H9 (cell line): ENCODE data around the gene ERAL1. TPM values are rescaled to one million over a fixed set of nuclear protein-coding genes. Genes with fewer than 3 reads are reported as not detected.
A peak's percentile ranks its signal among the peaks of the same experiment; 100 is the strongest.

Experiments used
- DNase-seq: peaks from one replicate; pipeline ENCODE4 v3.0.0-alpha.2; 2017
- H2AFZ ChIP-seq: one replicate; pipeline ENCODE4 v1.6.1; 2013; ENCODE audit warnings: mild to moderate bottlenecking, low read length, control low read depth, moderate library complexity
- H2AK5ac ChIP-seq: 2 replicates; pipeline ENCODE4 v1.6.1; 2013; ENCODE audit warnings: low read length, control low read depth, mixed read lengths; ENCODE audit not compliant: insufficient read length
- H2BK120ac ChIP-seq: one replicate; pipeline ENCODE4 v1.6.1; 2013; ENCODE audit warnings: low read depth, mild to moderate bottlenecking, low read length, control low read depth, inconsistent platforms; ENCODE audit not compliant: poor library complexity, severe bottlenecking
- H2BK12ac ChIP-seq: 2 replicates; pipeline ENCODE4 v1.6.1; 2013; ENCODE audit warnings: low read length, control low read depth, mixed read lengths, low read depth; ENCODE audit not compliant: insufficient read length
- H2BK15ac ChIP-seq: 2 replicates; pipeline ENCODE4 v1.6.1; 2013; ENCODE audit warnings: low read depth, low read length, control low read depth
- H2BK20ac ChIP-seq: one replicate; pipeline ENCODE4 v1.6.1; 2013; ENCODE audit warnings: low read depth, mild to moderate bottlenecking, low read length, control low read depth, inconsistent platforms; ENCODE audit not compliant: poor library complexity, severe bottlenecking
- H2BK5ac ChIP-seq: 2 replicates; pipeline ENCODE4 v1.6.1; 2013; ENCODE audit warnings: low read length, control low read depth, mixed read lengths; ENCODE audit not compliant: insufficient read length
- H3K14ac ChIP-seq: 2 replicates; pipeline ENCODE4 v1.6.1; 2013; ENCODE audit warnings: low read length, control low read depth; ENCODE audit not compliant: insufficient read depth
- H3K18ac ChIP-seq: 2 replicates; pipeline ENCODE4 v1.6.1; 2013; ENCODE audit warnings: low read depth, mild to moderate bottlenecking, mixed read lengths, low read length, control low read depth; ENCODE audit not compliant: insufficient read length
- H3K23ac ChIP-seq: 2 replicates; pipeline ENCODE4 v1.6.1; 2013; ENCODE audit warnings: low read length, control low read depth, mixed read lengths, low read depth; ENCODE audit not compliant: insufficient read length
- H3K23me2 ChIP-seq: 2 replicates; pipeline ENCODE4 v1.6.1; 2013; ENCODE audit warnings: low read depth, mild to moderate bottlenecking, mixed read lengths, low read length, control low read depth; ENCODE audit not compliant: insufficient read length, poor library complexity, severe bottlenecking
- H3K27ac ChIP-seq: 2 replicates; pipeline ENCODE4 v1.5.1; 2013; ENCODE audit warnings: low read length, control low read depth, mixed read lengths, low read depth; ENCODE audit not compliant: insufficient read length
- H3K27me3 ChIP-seq: 2 replicates; pipeline ENCODE4 v1.6.1; 2013; ENCODE audit warnings: low read length, control low read depth, inconsistent platforms; ENCODE audit not compliant: insufficient read depth
- H3K4ac ChIP-seq: 2 replicates; pipeline ENCODE4 v1.6.1; 2013; ENCODE audit warnings: low read depth, mild to moderate bottlenecking, control low read depth, inconsistent platforms, low read length, moderate library complexity
- H3K4me1 ChIP-seq: 2 replicates; pipeline ENCODE4 v1.6.1; 2013; ENCODE audit warnings: low read length, control low read depth, inconsistent platforms; ENCODE audit not compliant: insufficient read depth
- H3K4me2 ChIP-seq: 2 replicates; pipeline ENCODE4 v1.6.1; 2013; ENCODE audit warnings: low read length, control low read depth, mixed read lengths; ENCODE audit not compliant: insufficient read length, insufficient read depth
- H3K56ac ChIP-seq: 2 replicates; pipeline ENCODE4 v1.6.1; 2013; ENCODE audit warnings: low read depth, mild to moderate bottlenecking, mixed read lengths, low read length, control low read depth; ENCODE audit not compliant: insufficient read length
- H3K79me1 ChIP-seq: 2 replicates; pipeline ENCODE4 v1.6.1; 2013; ENCODE audit warnings: low read depth, mild to moderate bottlenecking, moderate library complexity, low read length, control low read depth, inconsistent platforms; ENCODE audit not compliant: insufficient read depth, poor library complexity, severe bottlenecking
- H3K79me2 ChIP-seq: 2 replicates; pipeline ENCODE4 v1.6.1; 2013; ENCODE audit warnings: low read length, control low read depth, inconsistent platforms; ENCODE audit not compliant: insufficient read depth
- H3K9ac ChIP-seq: 2 replicates; pipeline ENCODE4 v1.6.1; 2013; ENCODE audit warnings: low read length, control low read depth, mixed read lengths; ENCODE audit not compliant: insufficient read length; ENCODE audit errors: extremely low read depth
- H3K9me3 ChIP-seq: one replicate; pipeline ENCODE4 v1.6.1; 2013; ENCODE audit warnings: low read depth, low read length, inconsistent platforms; ENCODE audit not compliant: control insufficient read depth
- H3T11ph ChIP-seq: one replicate; pipeline ENCODE4 v1.6.1; 2013; ENCODE audit warnings: mild to moderate bottlenecking, low read length, control low read depth, inconsistent platforms
- H4K20me1 ChIP-seq: one replicate; pipeline ENCODE4 v1.6.1; 2013; ENCODE audit not compliant: control insufficient read depth, insufficient read length, insufficient read depth
- H4K5ac ChIP-seq: 2 replicates; pipeline ENCODE4 v1.6.1; 2013; ENCODE audit warnings: low read depth, mild to moderate bottlenecking, mixed read lengths, low read length, control low read depth; ENCODE audit not compliant: insufficient read length
- H4K8ac ChIP-seq: replicated peaks from 2 replicates; pipeline ENCODE4 v1.6.1; 2013; ENCODE audit warnings: low read length, control low read depth, mixed read lengths, low read depth; ENCODE audit not compliant: insufficient read length
- H4K91ac ChIP-seq: 2 replicates; pipeline ENCODE4 v1.6.1; 2013; ENCODE audit warnings: low read depth, mild to moderate bottlenecking, moderate library complexity, mixed read lengths, low read length, control low read depth; ENCODE audit not compliant: insufficient read length
- H3K27ac Mint-ChIP-seq, 3 experiments: 2 replicates in 2 of 3; 3 replicates in 1 of 3; pipeline ENCODE4 v1.8.0; 2020 to 2021; ENCODE audit warnings: mixed read lengths in 3 of 3, mild to moderate bottlenecking in 1 of 3, moderate library complexity in 1 of 3
- H3K27me3 Mint-ChIP-seq: 2 replicates; pipeline ENCODE4 v1.8.0; 2021; ENCODE audit warnings: low read depth, mild to moderate bottlenecking, moderate library complexity, mixed read lengths
- H3K36me3 Mint-ChIP-seq, 3 experiments: 2 replicates in 2 of 3; 3 replicates in 1 of 3; pipeline ENCODE4 v1.8.0; 2020 to 2021; ENCODE audit warnings: low read depth in 3 of 3, mixed read lengths in 3 of 3; ENCODE audit not compliant: insufficient read depth in 1 of 3
- H3K4me1 Mint-ChIP-seq, 2 experiments: 2 replicates each; pipeline ENCODE4 v1.8.0; 2020; ENCODE audit warnings: mixed read lengths in 2 of 2
- H3K4me3 Mint-ChIP-seq, 2 experiments: 2 replicates in 1 of 2; 3 replicates in 1 of 2; pipeline ENCODE4 v1.8.0; 2020 to 2021; ENCODE audit warnings: mild to moderate bottlenecking in 2 of 2, mixed read lengths in 2 of 2, moderate library complexity in 1 of 2
- H3K9me3 Mint-ChIP-seq, 2 experiments: 2 replicates in 1 of 2; 3 replicates in 1 of 2; pipeline ENCODE4 v1.8.0; 2020; ENCODE audit warnings: mild to moderate bottlenecking in 2 of 2, mixed read lengths in 2 of 2, moderate library complexity in 1 of 2
- CTCF ChIP-seq: fragments of 200-600 bp; sonication (generic); conservative IDR thresholded peaks from 3 replicates; pipeline ENCODE4 v1.8.0; 2021; ENCODE audit warnings: antibody characterized with exemption, mild to moderate bottlenecking
- WGBS: extraction: QIAGEN DNeasy Blood & Tissue Kit; methylation state at CpG from one replicate; pipeline ENCODE4 v1.1.7; 2013; ENCODE audit warnings: missing lambda C conversion rate, low lambda C conversion rate, mixed read lengths; ENCODE audit not compliant: insufficient read length; ENCODE audit errors: extremely low coverage; 5-methylcytosine and 5-hydroxymethylcytosine counted together
- total RNA-seq: library from RNA; stranded (reverse); gene quantifications from 2 replicates; pipeline ENCODE4 v1.2.1, GENCODE V29; 2021

ERAL1 gene
- total RNA-seq, 1 experiment from 2014 or later: 67.8 TPM

GRCh38 chr17:28906706-28907438, 52.1 kb downstream of the ERAL1 start:
- Mint-ChIP-seq H3K36me3 (peaks cover 43 to 70% (median 51%) of the 10 kb centered on the region in 3 experiments), H3K27me3 (peaks cover 3% of the 10 kb centered on the region; the same call in 1 of the 2 replicates), H3K9me3 (peaks cover 0 to 3% of the 10 kb centered on the region in 2 experiments; a peak in 2 of 5 replicates), H3K4me1 (peaks cover 29 to 50% of the 10 kb centered on the region in 2 experiments), H3K27ac (peak overlapping the region in 1 of 3 experiments; percentile 79; a peak in 3 of 7 replicates), H3K4me3 (no peak overlapping the region; a peak in 1 of 5 replicates)
- H2AFZ ChIP-seq: no peak overlapping the region
- no peaks in the 10 kb centered on the region for H3K23me2 ChIP-seq
- H4K91ac ChIP-seq: no peak overlapping the region
- TF ChIP-seq CTCF: no peak
- H3K23ac ChIP-seq: no peak overlapping the region
- no peak for DNase-seq
- H4K8ac ChIP-seq: no peak overlapping the region
- no CpG with 5 or more reads among the region's 7 CpGs for WGBS
- no peaks in the 10 kb centered on the region for H3K79me2 ChIP-seq
- H2BK120ac ChIP-seq: no peak overlapping the region
- no peaks in the 10 kb centered on the region for H3K9me3 ChIP-seq
- no peak overlapping the region for H3K4ac ChIP-seq
- no peak overlapping the region for H4K5ac ChIP-seq
- H3K27me3 ChIP-seq: no peaks in the 10 kb centered on the region
- no peak overlapping the region for H3K18ac ChIP-seq
- H3K79me1 ChIP-seq: no peaks in the 10 kb centered on the region
- H3T11ph ChIP-seq: no peak overlapping the region
- no peak overlapping the region for H2BK15ac ChIP-seq
- H2BK20ac ChIP-seq: no peak overlapping the region
- no peaks in the 10 kb centered on the region for H4K20me1 ChIP-seq
- H3K56ac ChIP-seq: no peak overlapping the region
- no peak overlapping the region for H2BK12ac ChIP-seq
- H2AK5ac ChIP-seq: no peak overlapping the region
- H3K4me1 ChIP-seq: peaks cover 5% of the 10 kb centered on the region; the same call in 1 of the 2 replicates
- H3K14ac ChIP-seq: no peak overlapping the region
- H3K9ac ChIP-seq: no peak overlapping the region
- H3K4me2 ChIP-seq: no peak overlapping the region
- H3K27ac ChIP-seq: no peak overlapping the region
- H2BK5ac ChIP-seq: no peak overlapping the region
